ENCODE data around the gene CTSC. TPM values are rescaled to one million over a fixed set of nuclear protein-coding genes. Genes with fewer than 3 reads are reported as not detected.

Gene CTSC
- total and polyA plus RNA-seq, 3 experiments from 2014 or later = 128 to 261 (median 132) TPM

- ChIA-PET CTCF (interaction anchor here (4.1 kb wide), 1 partner anchor 10 kb away, joined by 12 read pairs; no protein-coding TSS in a partner anchor), POLR2A (interaction anchor here (0.6 to 1.6 kb wide), 2 partner anchors 8 to 32 kb away, joined by 4 to 6 read pairs; no protein-coding TSS in a partner anchor)
- H3K9me3 Mint-ChIP-seq = no peaks in the 10 kb centered on the region
- peak overlapping the region; percentile 88 to 100 (median 93) for H3K4me3 Mint-ChIP-seq
- H3K4me1 ChIP-seq (ENCODE audit: insufficient read depth, low read length) = peaks cover 31% of the 10 kb centered on the region
- peaks cover 0 to 2% of the 10 kb centered on the region in 2 donors for H3K27me3 Mint-ChIP-seq
- H3K27ac ChIP-seq (ENCODE audit: low read depth, low read length) = peak overlapping the region; percentile 36
- H3K9me3 ChIP-seq (ENCODE audit: low read length) = no peaks in the 10 kb centered on the region
- H3K4me3 ChIP-seq (ENCODE audit: low read length) = peak overlapping the region; percentile 97
- H3K4me1 Mint-ChIP-seq = peaks cover 64 to 77% (median 77%) of the 10 kb centered on the region in 3 donors
- H3K36me3 Mint-ChIP-seq = peaks cover 15 to 53% (median 15%) of the 10 kb centered on the region in 3 donors
- no peaks in the 10 kb centered on the region for H3K27me3 ChIP-seq (ENCODE audit: insufficient read depth, low read length, poor library complexity, severe bottlenecking)
- H3K36me3 ChIP-seq (ENCODE audit: insufficient read depth, low read length) = peaks cover 6% of the 10 kb centered on the region
- H3K27ac Mint-ChIP-seq = peak overlapping the region; percentile 48 to 93 (median 83)
- DNase-seq = no peak
Measured at GRCh38 chr11:88335284-88335683, 2.3 kb downstream of the CTSC start.

DNA sequence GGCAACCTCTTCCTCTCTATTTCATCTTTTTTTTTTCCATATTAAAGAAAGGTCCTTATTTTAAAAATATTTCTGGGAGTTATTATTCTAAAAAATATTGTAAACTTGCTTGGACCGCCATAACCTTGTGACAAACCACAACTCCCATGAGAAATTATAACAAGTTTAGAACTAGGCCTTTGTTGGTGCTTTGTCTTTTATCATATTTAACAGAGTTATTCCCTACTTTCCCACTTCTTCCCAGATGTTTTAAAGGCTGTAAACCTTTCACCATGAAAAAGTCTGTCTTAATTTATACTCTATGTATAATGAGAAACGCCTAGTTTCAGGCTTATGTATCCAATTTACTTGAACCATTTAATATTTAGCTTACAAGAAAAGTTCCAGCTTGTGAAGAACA, 3.7 kb downstream of the CTSC start:
- POLR2A ChIA-PET = interaction anchor here (0.6 kb wide), 1 partner anchor 52 kb away, joined by 3 read pairs; no protein-coding TSS in a partner anchor
- peaks cover 31% of the 10 kb centered on the region for H3K4me1 ChIP-seq (ENCODE audit: insufficient read depth, low read length)
- peaks cover 6% of the 10 kb centered on the region for H3K36me3 ChIP-seq (ENCODE audit: insufficient read depth, low read length)
- Mint-ChIP-seq H3K4me3 (peak overlapping the region; percentile 27 to 93 (median 50)), H3K27ac (no peak overlapping the region), H3K9me3 (no peaks in the 10 kb centered on the region), H3K36me3 (peaks cover 18 to 66% (median 20%) of the 10 kb centered on the region in 3 donors), H3K4me1 (peaks cover 64 to 77% (median 77%) of the 10 kb centered on the region in 3 donors), H3K27me3 (peaks cover 0 to 2% of the 10 kb centered on the region in 2 donors)
- H3K9me3 ChIP-seq (ENCODE audit: low read length) = no peaks in the 10 kb centered on the region
- no peaks in the 10 kb centered on the region for H3K27me3 ChIP-seq (ENCODE audit: insufficient read depth, low read length, poor library complexity, severe bottlenecking)
- H3K4me3 ChIP-seq (ENCODE audit: low read length) = peak overlapping the region; percentile 31
- CTCF ChIA-PET = no interaction called here
- no peak for DNase-seq
- no peak overlapping the region for H3K27ac ChIP-seq (ENCODE audit: low read depth, low read length)

- Mint-ChIP-seq H3K4me3 (peak overlapping the region in 5 of 7 donors; percentile 24 to 58 (median 34)), H3K9me3 (no peaks in the 10 kb centered on the region), H3K36me3 (peaks cover 21 to 73% (median 22%) of the 10 kb centered on the region in 3 donors), H3K27me3 (peaks cover 0 to 2% of the 10 kb centered on the region in 2 donors), H3K4me1 (peaks cover 64 to 79% (median 78%) of the 10 kb centered on the region in 3 donors), H3K27ac (peak overlapping the region in 2 of 8 donors; percentile 22 to 44)
- ChIA-PET CTCF (no interaction called here), POLR2A (no interaction called here)
- Histone ChIP-seq H3K4me3 (ENCODE audit: low read length) (no peak overlapping the region), H3K27me3 (ENCODE audit: insufficient read depth, low read length, poor library complexity, severe bottlenecking) (no peaks in the 10 kb centered on the region), H3K4me1 (ENCODE audit: insufficient read depth, low read length) (peaks cover 33% of the 10 kb centered on the region), H3K36me3 (ENCODE audit: insufficient read depth, low read length) (peaks cover 10% of the 10 kb centered on the region), H3K9me3 (ENCODE audit: low read length) (no peaks in the 10 kb centered on the region), H3K27ac (ENCODE audit: low read depth, low read length) (no peak overlapping the region)
- DNase-seq = no peak
Measured at GRCh38 chr11:88332851-88333250, 4.7 kb downstream of the CTSC start.

- peaks cover 42% of the 10 kb centered on the region for H3K4me1 ChIP-seq (ENCODE audit: insufficient read depth, low read length)
- H3K27ac Mint-ChIP-seq = peak overlapping the region in 7 of 8 donors; percentile 11 to 85 (median 77)
- H3K27me3 ChIP-seq (ENCODE audit: insufficient read depth, low read length, poor library complexity, severe bottlenecking) = no peaks in the 10 kb centered on the region
- H3K4me1 Mint-ChIP-seq = peaks cover 81 to 98% (median 97%) of the 10 kb centered on the region in 3 donors
- DNase-seq = no peak
- H3K4me3 ChIP-seq (ENCODE audit: low read length) = no peak overlapping the region
- H3K36me3 ChIP-seq (ENCODE audit: insufficient read depth, low read length) = peaks cover 14% of the 10 kb centered on the region
- H3K27ac ChIP-seq (ENCODE audit: low read depth, low read length) = no peak overlapping the region
- H3K27me3 Mint-ChIP-seq = peaks cover 0 to 2% of the 10 kb centered on the region in 2 donors
- CTCF ChIA-PET = no interaction called here
- no peaks in the 10 kb centered on the region for H3K9me3 Mint-ChIP-seq
- peaks cover 21 to 83% (median 24%) of the 10 kb centered on the region in 3 donors for H3K36me3 Mint-ChIP-seq
- no peaks in the 10 kb centered on the region for H3K9me3 ChIP-seq (ENCODE audit: low read length)
- H3K4me3 Mint-ChIP-seq = peak overlapping the region; percentile 11 to 65 (median 19)
- POLR2A ChIA-PET = no interaction called here
Measured at GRCh38 chr11:88330826-88331428, 6.6 kb downstream of the CTSC start.

GRCh38 chr11:88329563-88330250, 7.8 kb downstream of the CTSC start:
- H3K9me3 ChIP-seq (ENCODE audit: low read length) = no peaks in the 10 kb centered on the region
- H3K4me3 ChIP-seq (ENCODE audit: low read length) = no peak overlapping the region
- Mint-ChIP-seq H3K36me3 (peaks cover 14 to 86% (median 24%) of the 10 kb centered on the region in 3 donors), H3K9me3 (no peaks in the 10 kb centered on the region), H3K4me3 (peak overlapping the region; percentile 29 to 68 (median 56)), H3K27me3 (no peaks in the 10 kb centered on the region), H3K4me1 (peaks cover 83 to 98% (median 97%) of the 10 kb centered on the region in 3 donors), H3K27ac (peak overlapping the region in 5 of 8 donors; percentile 47 to 88 (median 55))
- no peak for DNase-seq
- ChIA-PET CTCF (interaction anchor here (1.3 to 2.0 kb wide), 2 partner anchors 9 to 25 kb away, joined by 5 to 6 read pairs; partner anchors contain the start of gene CTSC), POLR2A (interaction anchor here (0.7 kb wide), 1 partner anchor 87 kb away, joined by 3 read pairs; no protein-coding TSS in a partner anchor)
- H3K36me3 ChIP-seq (ENCODE audit: insufficient read depth, low read length) = peaks cover 16% of the 10 kb centered on the region
- peaks cover 54% of the 10 kb centered on the region for H3K4me1 ChIP-seq (ENCODE audit: insufficient read depth, low read length)
- no peaks in the 10 kb centered on the region for H3K27me3 ChIP-seq (ENCODE audit: insufficient read depth, low read length, poor library complexity, severe bottlenecking)
- H3K27ac ChIP-seq (ENCODE audit: low read depth, low read length) = no peak overlapping the region

DNA sequence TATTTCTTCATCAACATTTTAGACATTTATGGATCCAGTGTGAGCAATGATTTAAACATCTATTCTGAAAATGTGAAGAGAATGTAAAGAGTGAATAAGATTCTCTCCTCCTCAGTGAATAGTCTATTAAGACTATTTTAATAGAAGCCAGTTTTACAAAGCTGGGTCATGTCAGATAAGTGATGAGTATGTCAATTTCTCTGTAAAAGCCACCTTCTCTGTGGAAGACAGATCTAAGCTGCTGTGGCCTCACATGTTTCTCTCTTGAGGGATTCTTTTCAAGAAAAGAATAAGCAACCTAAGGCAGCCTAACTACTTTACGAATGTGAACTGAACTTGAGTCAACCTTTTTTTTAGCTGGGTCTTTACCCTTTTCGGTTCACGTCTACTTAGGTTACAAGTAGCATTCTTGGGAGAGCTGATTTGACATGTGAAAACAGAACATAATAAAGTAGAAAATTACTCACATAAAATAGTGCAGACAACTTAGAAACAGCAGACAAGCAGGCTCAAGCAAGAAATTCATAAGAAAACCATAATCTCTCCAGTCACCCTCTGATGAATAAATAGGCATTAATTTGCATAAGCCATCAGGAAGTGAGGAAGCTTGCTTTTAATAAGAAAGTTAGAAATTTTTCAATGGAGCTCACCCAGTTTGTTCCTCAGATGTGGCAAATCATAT, 9.9 kb downstream of the CTSC start:
- Histone ChIP-seq H3K9me3 (ENCODE audit: low read length) (no peaks in the 10 kb centered on the region), H3K4me3 (ENCODE audit: low read length) (no peak overlapping the region), H3K4me1 (ENCODE audit: insufficient read depth, low read length) (peaks cover 44% of the 10 kb centered on the region), H3K27ac (ENCODE audit: low read depth, low read length) (no peak overlapping the region), H3K27me3 (ENCODE audit: insufficient read depth, low read length, poor library complexity, severe bottlenecking) (no peaks in the 10 kb centered on the region), H3K36me3 (ENCODE audit: insufficient read depth, low read length) (peaks cover 18% of the 10 kb centered on the region)
- Mint-ChIP-seq H3K9me3 (no peaks in the 10 kb centered on the region), H3K27ac (peak overlapping the region in 5 of 8 donors; percentile 3 to 74 (median 55)), H3K36me3 (peaks cover 14 to 90% (median 34%) of the 10 kb centered on the region in 3 donors), H3K4me3 (peak overlapping the region in 6 of 7 donors; percentile 3 to 44 (median 23)), H3K4me1 (peaks cover 87 to 100% (median 98%) of the 10 kb centered on the region in 3 donors), H3K27me3 (no peaks in the 10 kb centered on the region)
- DNase-seq = no peak
- ChIA-PET POLR2A (interaction anchor here (1.2 kb wide), 2 partner anchors 8 to 10 kb away, joined by 3 to 6 read pairs; partner anchors contain the start of gene CTSC), CTCF (interaction anchor here (2.0 kb wide), 1 partner anchor 11 kb away, joined by 6 read pairs; the partner anchor contains the start of gene CTSC)

- no peaks in the 10 kb centered on the region for H3K27me3 Mint-ChIP-seq
- peaks cover 90 to 100% (median 100%) of the 10 kb centered on the region in 3 donors for H3K4me1 Mint-ChIP-seq
- H3K4me3 ChIP-seq (ENCODE audit: low read length) = no peak overlapping the region
- no peaks in the 10 kb centered on the region for H3K9me3 ChIP-seq (ENCODE audit: low read length)
- H3K27ac Mint-ChIP-seq = peak overlapping the region in 5 of 8 donors; percentile 7 to 57 (median 38)
- H3K4me3 Mint-ChIP-seq = peak overlapping the region in 3 of 7 donors; percentile 25 to 44 (median 26)
- CTCF ChIA-PET = no interaction called here
- no peak for DNase-seq
- POLR2A ChIA-PET = interaction anchor here (1.0 to 1.2 kb wide), 3 partner anchors 8 to 11 kb away, joined by 3 to 6 read pairs (median 4); partner anchors contain the start of gene CTSC
- H3K27me3 ChIP-seq (ENCODE audit: insufficient read depth, low read length, poor library complexity, severe bottlenecking) = no peaks in the 10 kb centered on the region
- H3K27ac ChIP-seq (ENCODE audit: low read depth, low read length) = no peak overlapping the region
- no peaks in the 10 kb centered on the region for H3K9me3 Mint-ChIP-seq
- H3K36me3 Mint-ChIP-seq = peaks cover 19 to 92% (median 40%) of the 10 kb centered on the region in 3 donors
- H3K36me3 ChIP-seq (ENCODE audit: insufficient read depth, low read length) = peaks cover 18% of the 10 kb centered on the region
- H3K4me1 ChIP-seq (ENCODE audit: insufficient read depth, low read length) = peaks cover 41% of the 10 kb centered on the region
Measured at GRCh38 chr11:88327061-88327460, 10.5 kb downstream of the CTSC start.
